HepG2 (cell line): ENCODE data around the gene NT5DC1. TPM values are rescaled to one million over a fixed set of nuclear protein-coding genes. Genes with fewer than 3 reads are reported as not detected.
A peak's percentile ranks its signal among the peaks of the same experiment; 100 is the strongest.

Source experiments
- AHDC1 ChIP-seq: sonication (generic); formaldehyde crosslinking; IDR thresholded peaks from 2 replicates; pipeline ENCODE4 v1.5.1; 2020; ENCODE audit warnings: mild to moderate bottlenecking, missing genetic modification reagents, borderline replicate concordance
- BCL3 ChIP-seq: sonication (generic); formaldehyde crosslinking; IDR thresholded peaks from 2 replicates; pipeline ENCODE4 v1.5.1; 2020; ENCODE audit warnings: mild to moderate bottlenecking, missing genetic modification reagents, moderate library complexity
- BRCA1 ChIP-seq: sonication (generic); formaldehyde crosslinking; IDR thresholded peaks from 2 replicates; pipeline ENCODE4 v1.4.0; 2020; ENCODE audit warnings: missing genetic modification reagents
- CSRNP1 ChIP-seq: sonication (generic); formaldehyde crosslinking; IDR thresholded peaks from 2 replicates; pipeline ENCODE4 v1.8.1; 2023; ENCODE audit warnings: mild to moderate bottlenecking, missing genetic modification reagents
- FOXA1 ChIP-seq, 2 experiments: fragments of 450-650 bp in 1 of 2; sonication (generic) in 1 of 2; formaldehyde crosslinking in 1 of 2; IDR thresholded peaks; 2 replicates each; pipeline versions ENCODE4 v1.4.0 to v1.6.1; 2016 to 2020; ENCODE audit warnings: missing genetic modification reagents in 1 of 2
- HMG20A ChIP-seq: IDR thresholded peaks from 2 replicates; pipeline ENCODE4 v1.6.1; 2016; ENCODE audit warnings: borderline replicate concordance
- NFE2 ChIP-seq: sonication (generic); formaldehyde crosslinking; IDR thresholded peaks from 2 replicates; pipeline ENCODE4 v1.4.0; 2020; ENCODE audit warnings: missing genetic modification reagents
- NR1H2 ChIP-seq: sonication (generic); formaldehyde crosslinking; IDR thresholded peaks from 2 replicates; pipeline ENCODE4 v1.8.1; 2022; ENCODE audit warnings: low read depth, missing genetic modification reagents, borderline replicate concordance
- REL ChIP-seq: sonication (generic); formaldehyde crosslinking; conservative IDR thresholded peaks from 2 replicates; pipeline ENCODE4 v1.8.0; 2022; ENCODE audit warnings: mild to moderate bottlenecking, missing genetic modification reagents, moderate library complexity
- TRIM22 ChIP-seq: fragments of 450-650 bp; IDR thresholded peaks from 2 replicates; pipeline ENCODE4 v1.6.1; 2017
- ZBTB38 ChIP-seq: sonication (generic); formaldehyde crosslinking; IDR thresholded peaks from 2 replicates; pipeline ENCODE4 v1.5.1; 2020; ENCODE audit warnings: mild to moderate bottlenecking, missing genetic modification reagents
- ZFY ChIP-seq: sonication (generic); formaldehyde crosslinking; IDR thresholded peaks from 2 replicates; pipeline ENCODE4 v1.4.0; 2020; ENCODE audit warnings: missing genetic modification reagents
- ZNF512B ChIP-seq: sonication (generic); formaldehyde crosslinking; IDR thresholded peaks from 2 replicates; pipeline ENCODE4 v1.5.1; 2020; ENCODE audit warnings: missing genetic modification reagents, mild to moderate bottlenecking, borderline replicate concordance
- ZNF775 ChIP-seq: sonication (generic); formaldehyde crosslinking; IDR thresholded peaks from 2 replicates; pipeline ENCODE4 v1.4.0; 2020; ENCODE audit warnings: missing genetic modification reagents, mild to moderate bottlenecking, moderate library complexity, borderline replicate concordance
- polyA plus RNA-seq, 8 experiments: library from polyadenylated mRNA; depleted of rRNA in 3 of 8; stranded (reverse) in 7 of 8; unstranded in 1 of 8; fragments of >200 nt; fragmentation: Illumina TruSeq in 4 of 8; extraction: Trizol in 4 of 8; gene quantifications; 2 replicates each; pipeline versions ENCODE4 v1.2.1 to v1.2.3, GENCODE V29; 2011 to 2016; ENCODE audit warnings: low read depth in 4 of 8, missing spikeins in 1 of 8, mixed read lengths in 1 of 8; ENCODE audit not compliant: insufficient read depth in 1 of 8
- total RNA-seq, 5 experiments: library from RNA; depleted of rRNA; stranded (reverse); fragments of >200 nt; fragmentation: Illumina TruSeq; extraction: Trizol; gene quantifications; 2 replicates each; pipeline ENCODE4 v1.2.3, GENCODE V29; 2016; ENCODE audit warnings: low read depth in 1 of 5

Gene NT5DC1
- total and polyA plus RNA-seq, 2 of the 13 experiments (the other 11 are each of a cell fraction or from before 2014, with no cell fraction given) = 27.0 to 56.1 TPM

GRCh38 chr6:116073765-116074440 is 26.8 kb upstream of the NT5DC1 start (continued):
- peak; percentile 42; the same call in 1 of the 2 replicates for TF ChIP-seq AHDC1 (CRISPR knock-in tag)
- no peak for TF ChIP-seq ZFY (CRISPR knock-in tag)
- TF ChIP-seq REL (CRISPR knock-in tag) = no peak
- TF ChIP-seq ZNF512B (CRISPR knock-in tag) = no peak
- TF ChIP-seq NFE2 (CRISPR knock-in tag) = no peak
- TF ChIP-seq HMG20A (CRISPR knock-in tag) = peak; percentile 64; the same call in 1 of the 2 replicates
- no peak for TF ChIP-seq NR1H2
- no peak for TF ChIP-seq BCL3
- no peak for TF ChIP-seq TRIM22
- no peak for TF ChIP-seq BRCA1 (CRISPR knock-in tag)
- no peak for TF ChIP-seq ZBTB38 (CRISPR knock-in tag)
- no peak for TF ChIP-seq FOXA1 (IDR thresholded peaks at IDR 0.05)
- peak; percentile 62; the same call in 1 of the 2 replicates for TF ChIP-seq FOXA1 (CRISPR knock-in tag; IDR thresholded peaks at IDR 0.05)
- TF ChIP-seq ZNF775 (CRISPR knock-in tag) = no peak
- no peak for TF ChIP-seq CSRNP1 (CRISPR knock-in tag)
